Measurements from ENCODE around the gene MYOF.
"Not testable (repeated sequence)": the region's sequence is repeated elsewhere in the genome, so short reads cannot be mapped to it uniquely, and the experiment has no call there.

MYOF gene

GRCh38 chr10:93386631-93387369 is 95.3 kb downstream of the MYOF start:
- DNase-seq = no peak

- DNase-seq = no peak
These were observed 96.8 kb downstream of the MYOF start for GRCh38 chr10:93385345-93385744.

GRCh38 chr10:93384006-93384405 is 98.1 kb downstream of the MYOF start:
- DNase-seq = peak; percentile 93

GRCh38 chr10:93383562-93383981 is 98.6 kb downstream of the MYOF start:
- peak; percentile 48 for DNase-seq

- DNase-seq = no peak
These were observed 102.2 kb downstream of the MYOF start for GRCh38 chr10:93379731-93380575.

GRCh38 chr10:93378997-93379730 is 103.0 kb downstream of the MYOF start:
- no peak for DNase-seq

- no peak for DNase-seq
These were observed 104.1 kb downstream of the MYOF start for GRCh38 chr10:93378039-93378438.

GRCh38 chr10:93376372-93377293 is 105.5 kb downstream of the MYOF start:
- peak; percentile 69 for DNase-seq

GRCh38 chr10:93370961-93371360 is 111.2 kb downstream of the MYOF start:
- no peak for DNase-seq

GRCh38 chr10:93369588-93370164 is 112.5 kb downstream of the MYOF start:
- no peak for DNase-seq

- DNase-seq = no peak
These were observed 113.9 kb downstream of the MYOF start for GRCh38 chr10:93368210-93368609.

GRCh38 chr10:93367664-93368063 is 114.5 kb downstream of the MYOF start:
- no peak for DNase-seq

- no peak for DNase-seq
These were observed 117.2 kb downstream of the MYOF start for GRCh38 chr10:93364966-93365365.

- DNase-seq = no peak
These were observed 118.1 kb downstream of the MYOF start for GRCh38 chr10:93363891-93364648.

- not testable (repeated sequence) for DNase-seq
These were observed 123.7 kb downstream of the MYOF start for GRCh38 chr10:93358398-93358797.

GRCh38 chr10:93357680-93358079 is 124.5 kb downstream of the MYOF start:
- DNase-seq = peak; percentile 63

GRCh38 chr10:93356516-93356915 is 125.6 kb downstream of the MYOF start:
- DNase-seq = no peak

- peak; percentile 40 for DNase-seq
These were observed 129.3 kb downstream of the MYOF start for GRCh38 chr10:93352638-93353383.

GRCh38 chr10:93346694-93347093 is 135.4 kb downstream of the MYOF start:
- peak; percentile 42 for DNase-seq

- DNase-seq = peak; percentile 46
These were observed 136.0 kb downstream of the MYOF start for GRCh38 chr10:93346108-93346507.

All from NCI-H69 (cell line).